CD1c-positive myeloid dendritic cell (primary cell): ENCODE measurements around the gene CDCA3.

ENCODE experiments used
- DNase-seq: peaks from one replicate; pipeline ENCODE4 v3.0.0-alpha.2; 2016; ENCODE audit errors: extremely low spot score

CDCA3 gene

DNA sequence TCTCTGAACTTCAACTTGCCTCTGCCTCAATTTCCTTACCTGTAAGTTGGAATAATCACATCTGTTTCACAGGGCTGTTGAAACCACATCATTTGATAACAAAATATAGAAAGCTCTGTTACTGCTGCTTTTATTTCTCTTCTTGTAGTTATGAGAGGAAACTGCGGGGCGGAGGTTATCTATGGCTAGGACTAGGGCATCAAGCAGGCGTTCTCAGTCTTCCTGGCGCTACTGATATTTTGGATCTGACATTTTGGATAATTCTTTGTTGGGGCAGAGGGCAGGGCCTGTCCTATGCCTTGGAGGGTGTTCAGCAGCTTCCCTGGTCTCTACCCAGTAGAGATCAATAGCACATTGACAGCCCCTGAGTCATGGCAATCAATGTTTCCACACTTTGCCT is 19.0 kb downstream of the CDCA3 start:
- no peak for DNase-seq

DNA sequence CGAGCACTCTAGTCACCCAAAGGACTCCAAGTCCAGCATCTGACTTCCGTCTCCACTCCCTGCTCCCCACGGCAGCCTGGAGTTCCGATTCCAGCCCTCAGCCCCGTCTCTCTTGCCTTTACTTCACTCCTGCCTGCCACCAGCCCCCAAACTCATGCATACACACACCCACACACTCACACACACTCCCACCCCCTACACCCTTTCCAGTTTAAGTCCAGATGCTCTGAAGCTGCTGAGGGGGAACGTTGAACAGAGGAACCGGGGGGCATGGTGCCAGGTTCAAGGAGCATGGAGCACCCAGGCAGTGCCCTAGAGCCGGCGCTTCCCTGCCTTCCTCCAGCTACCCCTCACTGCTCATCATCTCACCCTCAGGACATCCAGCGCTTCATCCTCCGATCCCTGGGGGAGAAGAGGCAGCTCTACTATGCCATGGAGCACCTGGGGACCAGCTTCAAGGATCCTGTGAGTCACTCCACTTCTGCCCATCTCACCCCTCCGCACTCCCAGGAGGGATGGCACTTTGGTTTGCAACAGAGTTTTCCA is 19.6 kb downstream of the CDCA3 start:
- DNase-seq = no peak

DNA sequence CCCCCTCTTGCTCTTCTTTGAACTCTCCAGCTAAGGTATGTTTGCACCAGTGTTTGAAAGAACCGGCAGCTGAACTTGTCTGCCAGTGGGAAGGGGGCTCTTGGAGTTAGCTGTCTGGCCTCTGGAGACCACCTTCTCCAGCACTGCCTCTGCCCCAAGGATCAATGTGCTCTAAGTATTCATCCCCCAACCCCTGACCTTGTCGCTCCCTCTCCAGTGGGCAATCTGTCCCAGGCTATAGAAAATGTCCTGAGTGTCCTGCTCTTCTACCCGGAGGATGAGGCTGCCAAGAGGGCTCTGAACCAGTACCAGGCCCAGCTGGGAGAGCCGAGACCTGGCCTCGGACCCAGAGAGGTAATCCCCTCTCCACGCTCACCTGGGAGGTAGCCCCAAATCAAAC is 20.1 kb downstream of the CDCA3 start:
- no peak for DNase-seq

DNA sequence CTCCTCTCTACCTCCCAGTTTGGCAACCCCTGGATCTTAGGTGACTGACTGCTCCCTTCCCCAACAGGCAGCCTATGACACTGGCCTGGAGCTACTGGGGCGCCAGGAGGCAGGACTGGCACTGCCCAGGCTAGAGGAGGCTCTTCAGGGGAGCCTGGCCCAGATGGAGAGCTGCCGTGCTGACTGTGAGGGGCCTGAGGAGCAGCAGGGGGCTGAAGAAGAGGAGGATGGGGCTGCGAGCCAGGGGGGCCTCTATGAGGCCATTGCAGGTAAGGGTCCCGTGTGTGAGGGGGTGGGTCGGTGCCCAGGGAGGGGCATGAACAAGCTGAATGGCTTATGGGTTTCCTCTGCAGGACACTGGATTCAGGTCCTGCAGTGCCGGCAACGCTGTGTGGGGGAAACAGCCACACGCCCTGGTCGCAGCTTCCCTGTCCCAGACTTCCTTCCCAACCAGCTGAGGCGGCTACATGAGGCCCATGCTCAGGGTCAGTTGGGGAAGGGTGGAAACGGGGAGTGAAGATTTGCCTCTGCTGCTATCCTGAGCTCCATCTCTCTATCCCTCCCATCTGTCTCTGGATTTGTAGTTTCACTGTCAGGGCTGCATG is 20.7 kb downstream of the CDCA3 start:
- no peak for DNase-seq

DNA sequence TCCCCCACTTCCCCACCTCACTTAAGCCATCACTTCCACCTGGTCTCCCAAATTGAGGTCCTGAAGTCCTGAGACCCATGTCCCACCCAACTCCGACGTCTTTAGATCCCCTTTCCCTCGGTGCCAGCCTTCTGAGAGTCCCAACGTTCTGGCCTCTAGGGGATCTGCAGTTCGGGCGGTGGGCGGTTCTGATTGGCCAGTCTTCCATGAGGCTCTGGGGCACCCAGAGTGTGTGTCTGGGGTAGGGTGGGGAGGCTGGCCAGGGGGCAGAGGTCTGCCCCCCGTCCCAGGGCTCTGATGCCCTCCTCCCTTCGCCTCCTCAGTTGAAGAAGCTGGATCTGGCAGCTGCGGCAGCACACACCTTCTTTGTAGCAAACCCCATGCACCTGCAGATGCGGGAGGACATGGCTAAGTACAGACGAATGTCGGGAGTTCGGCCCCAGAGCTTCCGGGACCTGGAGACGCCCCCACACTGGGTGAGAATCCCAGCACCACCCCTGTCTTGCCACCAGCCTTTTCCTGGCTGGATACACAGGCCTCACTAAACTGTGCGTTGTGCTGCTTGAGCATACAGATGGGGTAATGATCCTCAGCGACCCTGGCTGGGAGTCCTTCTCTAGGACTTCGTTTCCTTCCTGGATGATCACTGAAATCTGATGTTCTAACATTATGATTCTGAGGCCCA is 21.4 kb downstream of the CDCA3 start:
- no peak for DNase-seq

DNA sequence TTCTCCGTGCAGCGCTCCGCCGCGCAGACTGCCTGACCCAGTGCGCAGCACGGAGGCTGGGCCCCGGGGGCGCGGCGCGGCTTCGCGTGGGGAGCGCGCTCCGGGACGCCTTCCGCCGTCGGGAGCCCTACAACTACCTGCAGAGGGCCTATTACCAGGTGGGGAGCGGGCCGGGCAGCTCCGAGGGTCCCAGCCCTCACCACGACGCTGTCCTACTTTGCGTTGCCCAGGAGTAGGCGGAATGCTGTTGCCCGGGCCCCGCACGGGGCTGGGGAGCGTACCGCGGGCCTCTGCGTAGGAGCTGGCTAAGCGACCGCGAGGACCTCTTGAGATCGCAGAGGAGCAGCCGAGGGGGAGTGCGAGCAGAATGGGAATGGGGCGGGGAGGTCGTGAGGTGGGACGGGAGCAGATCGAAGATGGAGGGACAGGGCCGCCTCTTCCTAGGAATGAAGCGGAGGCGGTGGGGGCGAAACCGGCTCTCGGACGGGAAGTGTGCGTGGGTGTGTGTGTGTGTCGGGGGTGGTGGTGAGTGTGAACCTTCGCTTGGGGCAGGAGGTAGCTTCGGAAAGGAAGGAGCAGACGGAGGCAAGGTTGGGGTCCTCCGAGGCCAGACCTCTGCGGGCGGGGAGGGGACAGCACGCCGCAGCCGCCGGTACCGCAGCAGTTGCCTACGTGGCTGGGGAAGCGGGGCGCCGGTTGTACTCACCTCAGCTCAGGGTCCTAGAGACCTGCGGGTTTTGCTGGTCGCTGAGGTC is 22.1 kb downstream of the CDCA3 start:
- no peak for DNase-seq

DNA sequence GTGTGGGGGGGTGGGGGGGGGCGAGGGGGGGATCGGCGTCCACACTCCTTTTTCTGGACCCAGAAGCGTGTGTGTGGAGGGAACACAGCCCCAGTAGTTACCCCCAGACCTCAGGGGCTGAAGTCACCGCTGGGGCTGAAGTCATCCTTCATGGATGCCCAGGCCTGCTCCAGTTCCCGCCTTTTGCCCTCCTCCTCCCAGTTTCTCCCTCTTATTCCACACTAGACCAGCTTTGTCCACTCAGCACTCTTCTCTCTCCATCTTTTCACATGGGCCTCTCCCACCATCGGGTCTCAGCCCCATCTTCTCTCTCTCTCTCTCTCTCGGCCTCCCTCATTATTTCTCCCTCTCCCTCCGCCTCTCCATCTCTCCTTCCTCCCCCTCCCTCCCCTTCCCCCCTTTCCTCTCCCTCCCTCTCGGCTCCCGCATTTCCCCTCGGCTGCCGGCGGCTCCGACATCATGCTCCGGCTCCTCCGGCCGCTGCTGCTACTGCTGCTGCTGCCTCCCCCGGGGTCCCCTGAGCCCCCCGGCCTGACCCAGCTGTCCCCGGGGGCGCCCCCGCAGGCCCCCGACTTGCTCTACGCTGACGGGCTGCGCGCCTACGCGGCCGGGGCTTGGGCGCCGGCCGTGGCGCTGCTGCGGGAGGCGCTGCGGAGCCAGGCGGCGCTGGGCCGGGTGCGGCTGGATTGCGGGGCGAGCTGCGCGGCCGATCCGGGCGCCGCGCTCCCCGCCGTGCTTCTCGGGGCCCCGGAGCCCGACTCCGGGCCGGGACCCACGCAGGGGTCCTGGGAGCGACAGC is 22.9 kb downstream of the CDCA3 start, which contains the start of gene P3H3:
Gene P3H3, plus strand, starts transcription at position 426 of the 799 bp plus-strand sequence. Its CDS starts 34 bp downstream, at position 460.
- peak; percentile 28 for DNase-seq

DNA sequence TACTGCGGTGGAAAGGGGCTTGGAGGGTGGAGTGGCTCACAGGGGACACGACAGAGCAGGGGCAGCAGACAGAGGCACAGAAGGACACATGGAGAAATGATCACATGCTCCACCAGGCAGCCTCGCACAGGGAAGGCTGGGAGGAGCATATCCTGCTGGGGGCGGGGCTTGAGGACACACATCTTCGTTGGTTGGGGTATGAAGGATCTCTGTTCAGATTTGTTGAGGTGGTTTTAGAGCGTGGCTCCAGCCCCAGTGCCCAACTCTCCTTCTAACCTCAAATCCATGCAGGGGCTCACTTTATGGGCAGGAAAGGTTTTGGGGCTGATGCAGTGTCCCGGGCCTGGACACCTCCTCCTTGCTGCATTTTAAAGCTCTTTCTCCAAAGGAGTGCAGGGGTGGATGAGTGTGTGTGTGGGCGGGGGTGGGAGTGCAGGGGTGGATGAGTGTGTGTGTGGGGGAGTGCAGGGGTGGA is 23.6 kb downstream of the CDCA3 start:
- peak; percentile 44 for DNase-seq

DNA sequence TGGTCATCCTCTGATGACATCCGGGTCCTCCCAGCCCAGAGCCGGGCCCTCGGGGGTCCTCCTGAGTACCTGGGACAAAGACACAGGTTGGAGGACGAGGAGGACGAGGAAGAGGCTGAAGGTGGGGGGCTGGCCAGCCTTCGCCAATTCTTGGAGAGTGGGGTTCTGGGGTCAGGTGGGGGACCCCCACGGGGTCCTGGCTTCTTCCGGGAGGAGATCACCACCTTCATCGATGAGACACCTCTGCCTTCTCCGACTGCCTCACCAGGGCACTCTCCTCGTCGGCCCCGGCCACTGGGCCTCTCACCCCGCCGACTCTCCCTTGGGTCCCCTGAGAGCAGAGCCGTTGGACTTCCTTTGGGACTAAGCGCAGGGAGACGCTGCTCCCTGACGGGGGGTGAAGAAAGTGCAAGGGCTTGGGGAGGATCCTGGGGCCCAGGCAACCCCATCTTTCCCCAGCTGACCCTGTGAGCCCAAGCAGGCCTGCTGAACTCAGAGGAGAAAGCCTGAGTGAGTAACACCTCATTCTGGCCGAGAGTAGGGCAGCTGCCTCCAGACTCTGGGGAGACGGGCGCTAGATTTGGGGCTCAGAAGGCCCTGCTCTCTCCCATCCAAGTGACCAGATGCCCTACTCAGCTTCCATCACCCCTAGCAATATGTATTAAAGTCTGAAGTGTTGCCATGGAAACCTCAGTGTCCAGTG is 24.2 kb downstream of the CDCA3 start:
- DNase-seq = no peak

DNA sequence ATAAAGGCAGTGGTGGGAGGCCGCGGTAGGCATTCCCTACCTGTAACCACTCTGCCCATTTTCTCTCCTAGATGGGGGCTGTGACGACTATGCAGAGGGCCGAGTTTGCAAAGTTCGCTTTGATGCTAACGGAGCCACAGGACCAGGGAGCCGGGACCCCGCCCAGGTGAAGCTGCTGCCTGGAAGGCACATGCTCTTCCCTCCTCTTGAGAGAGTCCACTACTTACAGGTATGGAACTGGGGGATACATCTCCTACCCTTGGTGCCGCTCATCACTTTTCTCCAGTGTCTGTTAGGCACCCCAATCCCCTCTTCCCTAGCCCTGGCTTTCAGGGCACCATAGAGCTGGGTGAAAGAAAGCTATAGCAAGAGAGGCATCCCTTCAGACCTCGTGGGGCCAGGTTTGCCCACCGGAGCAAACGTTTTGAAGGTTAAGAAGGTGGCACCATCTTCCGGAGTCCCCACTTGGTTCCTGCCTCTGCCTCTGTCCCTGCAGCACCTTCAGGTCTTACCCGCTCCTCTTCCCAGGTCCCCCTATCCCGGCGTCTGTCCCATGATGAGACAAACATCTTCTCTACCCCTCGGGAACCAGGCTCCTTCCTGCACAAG is 24.9 kb downstream of the CDCA3 start:
- DNase-seq = no peak

DNA sequence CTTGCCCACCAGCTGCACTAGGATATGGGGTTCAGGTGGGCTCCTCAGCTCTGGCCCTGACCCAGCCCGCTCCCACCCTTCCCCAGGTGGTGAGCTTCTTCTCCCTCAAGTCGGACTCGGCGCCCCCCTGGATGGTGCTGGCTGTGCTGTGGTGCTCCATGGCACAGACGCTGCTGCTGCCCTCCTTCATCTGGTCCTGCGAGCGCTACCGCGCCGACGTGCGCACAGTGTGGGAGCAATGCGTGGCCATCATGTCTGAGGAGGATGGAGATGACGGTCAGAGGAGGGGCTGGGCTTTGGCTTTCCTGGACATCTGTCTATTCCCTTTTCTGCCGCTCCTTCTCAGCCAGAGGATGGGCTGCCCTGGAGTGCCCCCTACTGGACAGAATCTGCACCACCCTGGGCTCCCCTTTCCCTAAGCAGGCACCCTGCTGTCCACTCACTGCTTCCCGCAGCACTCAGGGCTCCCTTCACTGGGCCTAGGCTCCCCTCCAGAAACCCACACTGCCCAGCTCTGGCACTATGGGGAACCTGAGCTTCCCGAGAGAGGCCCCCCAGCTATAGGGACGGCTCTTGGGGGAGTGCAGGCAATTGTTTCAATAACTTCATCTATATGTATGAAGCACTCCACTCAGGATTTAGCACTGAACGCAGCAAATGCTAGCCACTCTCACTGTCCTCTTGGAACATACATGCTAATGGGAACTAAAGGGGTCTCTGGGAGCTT is 25.5 kb downstream of the CDCA3 start:
- peak; percentile 89 for DNase-seq

DNA sequence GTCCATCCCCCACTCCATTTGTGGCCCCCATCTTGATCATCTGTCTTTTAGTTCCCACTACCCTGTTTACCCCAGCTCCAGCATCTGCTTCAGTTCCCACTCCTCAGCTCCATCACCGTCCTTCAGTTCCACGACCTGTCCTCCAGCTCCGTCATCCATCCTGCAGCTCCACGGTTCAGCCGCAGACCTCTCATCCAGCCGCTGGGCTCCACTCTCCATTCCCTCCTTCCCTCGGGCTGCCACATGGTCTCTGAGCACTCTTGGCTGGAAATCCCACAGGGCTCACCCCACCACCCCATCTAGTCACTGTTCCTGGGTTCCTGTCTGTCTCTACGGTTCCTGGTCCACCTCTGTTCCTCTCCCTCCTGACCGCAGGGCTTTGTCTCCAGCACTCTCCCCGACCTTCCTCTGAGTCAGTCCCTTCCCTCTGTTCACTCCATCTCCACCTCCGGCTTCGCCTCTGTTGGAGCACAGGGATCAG is 26.1 kb downstream of the CDCA3 start:
- no peak for DNase-seq

DNA sequence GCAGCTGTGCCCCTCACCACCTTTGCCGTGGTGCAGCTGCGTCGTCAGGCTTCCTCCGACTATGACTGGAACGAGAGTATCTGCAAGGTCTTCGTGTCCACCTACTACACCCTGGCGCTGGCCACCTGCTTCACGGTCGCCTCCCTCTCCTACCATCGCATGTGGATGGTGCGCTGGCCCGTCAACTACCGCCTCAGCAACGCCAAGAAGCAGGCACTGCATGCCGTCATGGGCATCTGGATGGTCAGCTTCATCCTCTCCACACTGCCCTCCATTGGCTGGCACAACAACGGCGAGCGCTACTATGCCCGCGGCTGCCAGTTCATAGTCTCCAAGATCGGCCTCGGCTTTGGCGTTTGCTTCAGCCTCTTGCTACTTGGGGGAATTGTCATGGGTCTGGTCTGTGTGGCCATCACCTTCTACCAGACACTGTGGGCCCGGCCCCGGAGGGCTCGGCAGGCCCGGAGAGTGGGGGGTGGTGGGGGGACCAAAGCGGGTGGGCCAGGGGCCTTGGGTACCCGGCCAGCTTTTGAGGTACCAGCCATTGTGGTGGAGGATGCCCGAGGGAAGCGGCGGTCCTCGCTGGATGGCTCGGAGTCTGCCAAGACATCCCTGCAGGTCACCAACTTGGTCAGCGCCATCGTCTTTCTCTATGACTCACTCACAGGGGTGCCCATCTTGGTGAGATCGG is 26.9 kb downstream of the CDCA3 start:
- DNase-seq = no peak

DNA sequence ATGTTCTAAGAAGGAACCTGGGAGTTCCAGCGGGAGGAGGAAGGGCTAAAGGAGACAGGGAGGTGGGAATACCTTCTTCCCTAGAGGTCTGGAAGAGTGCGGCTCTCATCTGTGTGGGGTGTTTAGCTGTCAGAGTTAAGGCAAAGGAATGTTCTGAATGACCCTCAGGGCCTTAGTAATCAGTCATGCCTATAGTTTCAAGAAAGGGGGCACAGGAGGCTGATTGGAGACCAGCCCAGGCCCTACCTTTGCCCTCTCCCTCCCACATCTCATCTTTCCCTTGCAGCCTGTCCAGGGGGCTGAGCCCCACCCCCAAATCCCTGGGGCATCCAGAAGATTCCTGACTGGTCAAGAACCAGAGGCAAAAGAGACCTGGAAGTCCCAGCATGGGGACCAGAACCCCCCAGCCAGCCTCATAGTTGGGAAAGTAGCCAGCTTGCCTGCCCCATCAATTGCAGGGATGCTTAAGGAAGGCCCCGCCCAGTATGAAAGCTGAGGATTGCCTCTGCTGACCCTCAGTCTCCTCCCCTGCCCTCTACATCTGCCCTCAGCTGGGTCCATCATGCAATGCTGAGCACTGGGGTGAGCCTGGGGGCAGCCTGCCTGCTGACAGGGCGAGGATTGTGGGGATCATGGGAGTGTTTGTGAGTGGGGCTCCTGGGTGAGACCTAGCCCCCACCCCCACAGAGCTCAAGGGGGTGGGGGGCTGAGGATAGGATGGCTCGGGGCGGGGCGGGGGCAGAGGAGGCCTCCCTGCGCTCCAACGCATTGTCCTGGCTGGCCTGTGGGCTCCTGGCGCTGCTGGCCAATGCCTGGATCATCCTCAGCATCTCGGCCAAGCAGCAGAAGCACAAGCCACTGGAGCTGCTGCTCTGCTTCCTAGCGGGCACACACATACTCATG is 27.7 kb downstream of the CDCA3 start:
- no peak for DNase-seq

DNA sequence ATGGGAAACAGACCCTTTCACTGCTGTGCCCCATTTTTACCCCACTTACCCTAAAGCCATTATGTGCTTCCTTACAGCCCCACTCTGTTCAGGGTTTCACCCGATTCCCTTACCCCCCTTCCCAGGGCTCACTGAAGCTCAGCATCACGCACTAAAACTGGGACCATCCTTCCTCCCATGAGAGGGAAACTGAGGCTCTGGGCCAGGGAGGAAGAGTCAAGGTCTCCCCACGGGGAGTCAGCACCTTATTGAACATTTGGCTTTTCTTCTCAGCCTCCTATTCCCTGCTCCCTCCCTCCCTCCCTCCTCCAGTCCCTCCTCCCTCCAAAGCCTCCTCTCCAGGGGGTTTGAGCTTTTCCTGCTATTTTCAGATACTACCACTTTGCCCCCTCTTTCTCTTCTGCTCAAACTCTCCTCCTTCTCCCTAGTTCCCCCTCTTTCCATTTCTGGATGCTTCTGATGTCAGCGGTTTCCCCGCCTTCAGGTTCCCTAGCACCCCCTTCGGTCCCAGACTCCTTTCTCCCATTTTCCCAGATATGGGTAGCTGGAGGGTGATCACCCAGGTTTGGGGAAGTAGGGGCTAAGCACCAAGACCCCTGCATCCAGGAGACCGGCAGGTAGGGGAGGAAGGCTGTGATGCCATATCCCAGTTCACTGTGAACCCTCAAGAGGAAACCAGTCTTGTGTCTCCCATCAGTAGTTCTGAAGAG is 28.5 kb downstream of the CDCA3 start:
- no peak for DNase-seq

DNA sequence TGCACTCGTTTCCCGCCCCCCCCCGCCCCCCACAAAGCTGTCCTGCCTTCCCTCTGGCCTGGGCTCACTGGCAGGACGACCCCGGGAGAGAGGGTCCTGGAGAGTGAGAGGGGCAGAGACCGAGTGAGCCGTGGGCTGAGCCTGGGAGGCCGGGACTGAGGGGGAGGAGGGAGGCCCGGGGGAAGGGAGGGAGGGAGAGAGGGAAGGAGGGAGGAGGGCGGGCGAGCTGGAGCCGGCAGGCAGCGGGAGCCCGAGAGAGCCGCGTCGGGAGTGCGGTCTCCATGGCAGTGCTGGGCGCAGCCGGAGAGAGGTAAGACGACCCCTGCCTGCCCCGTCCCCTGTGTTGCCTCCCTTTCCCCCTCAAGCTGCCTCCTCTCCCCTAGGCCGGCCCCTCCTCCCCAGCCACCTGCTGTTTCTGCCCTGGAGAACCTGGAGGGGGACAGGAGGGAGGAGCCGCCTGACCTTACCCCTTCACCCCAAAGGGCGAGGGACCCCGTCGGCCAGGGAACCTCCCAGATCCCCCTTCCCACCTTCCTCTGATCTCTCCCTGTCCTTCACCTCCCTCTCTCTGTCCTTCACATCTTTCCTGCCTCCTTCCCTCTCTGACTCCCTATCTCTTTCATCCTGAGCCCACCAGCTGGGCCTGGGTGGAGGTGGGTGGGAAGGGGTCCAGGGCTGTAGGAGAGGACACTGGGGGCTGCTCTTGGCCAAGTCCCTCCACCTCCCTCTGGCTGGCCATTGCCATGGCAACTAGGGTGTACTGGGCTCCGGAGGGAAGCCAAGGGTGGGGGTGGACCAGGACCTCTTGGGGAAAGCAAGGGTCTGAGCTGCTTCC is 29.3 kb downstream of the CDCA3 start, which contains the start of gene GPR162:
Gene GPR162, plus strand, starts transcription at position 231 of the 835 bp plus-strand sequence. CDS start 2,078 bp downstream, outside the sequence.
- DNase-seq = no peak
